ENCODE data around the gene MINDY4B.

- TF ChIP-seq TAF1 (IDR thresholded peaks at IDR 0.05; ENCODE audit: low read depth, low read length) (no peak), POLR2AphosphoS5 (IDR thresholded peaks at IDR 0.05; ENCODE audit: low read depth, low read length) (no peak), POLR2A (IDR thresholded peaks at IDR 0.05; ENCODE audit: low read depth, low read length) (no peak), PAX5 (IDR thresholded peaks at IDR 0.05; ENCODE audit: insufficient read depth, low read length, severe bottlenecking) (no peak), POU2F2 (IDR thresholded peaks at IDR 0.05; ENCODE audit: low read depth, low read length) (no peak)
Measured at GRCh38 chr3:150843241-150843640, 62.0 kb downstream of the MINDY4B start.

Data from GM12891 (cell line).